ENCODE results near the gene GRIP2. TPM values are rescaled to one million over a fixed set of nuclear protein-coding genes. Genes with fewer than 3 reads are reported as not detected.

Gene GRIP2
- polyA plus RNA-seq, 1 donor from 2014 or later: 8.6 TPM

- H3K9ac ChIP-seq (ENCODE audit: low read length): no peak overlapping the region
- H3K4me3 ChIP-seq (ENCODE audit: low read length): no peak overlapping the region
- no peaks in the 10 kb centered on the region for H3F3A ChIP-seq (ENCODE audit: insufficient read depth, low read length, poor library complexity, severe bottlenecking)
- H3K9me3 ChIP-seq (ENCODE audit: low read length): peaks cover 6% of the 10 kb centered on the region
- no peaks in the 10 kb centered on the region for H3K9me2 ChIP-seq (ENCODE audit: insufficient read depth, low read length)
- H3K79me2 ChIP-seq (replicated peaks; ENCODE audit: insufficient read depth, low read length): no peaks in the 10 kb centered on the region
- H2AFZ ChIP-seq (ENCODE audit: low read depth, low read length): no peak overlapping the region
- no peak overlapping the region for H3K27ac ChIP-seq (ENCODE audit: low read length)
- no peaks in the 10 kb centered on the region for H3K27me3 ChIP-seq (ENCODE audit: insufficient read depth, low read depth, low read length)
- H3K36me3 ChIP-seq (ENCODE audit: insufficient read depth, low read length): no peaks in the 10 kb centered on the region
- no peaks in the 10 kb centered on the region for H4K20me1 ChIP-seq (ENCODE audit: insufficient read depth)
- TF ChIP-seq EZH2 (IDR thresholded peaks at IDR 0.05; ENCODE audit: borderline replicate concordance, insufficient read depth, low read length, poor library complexity, severe bottlenecking): no peak
- no peak for TF ChIP-seq TAF1 (IDR thresholded peaks at IDR 0.05; ENCODE audit: low read depth)
- TF ChIP-seq, protein P1, sequence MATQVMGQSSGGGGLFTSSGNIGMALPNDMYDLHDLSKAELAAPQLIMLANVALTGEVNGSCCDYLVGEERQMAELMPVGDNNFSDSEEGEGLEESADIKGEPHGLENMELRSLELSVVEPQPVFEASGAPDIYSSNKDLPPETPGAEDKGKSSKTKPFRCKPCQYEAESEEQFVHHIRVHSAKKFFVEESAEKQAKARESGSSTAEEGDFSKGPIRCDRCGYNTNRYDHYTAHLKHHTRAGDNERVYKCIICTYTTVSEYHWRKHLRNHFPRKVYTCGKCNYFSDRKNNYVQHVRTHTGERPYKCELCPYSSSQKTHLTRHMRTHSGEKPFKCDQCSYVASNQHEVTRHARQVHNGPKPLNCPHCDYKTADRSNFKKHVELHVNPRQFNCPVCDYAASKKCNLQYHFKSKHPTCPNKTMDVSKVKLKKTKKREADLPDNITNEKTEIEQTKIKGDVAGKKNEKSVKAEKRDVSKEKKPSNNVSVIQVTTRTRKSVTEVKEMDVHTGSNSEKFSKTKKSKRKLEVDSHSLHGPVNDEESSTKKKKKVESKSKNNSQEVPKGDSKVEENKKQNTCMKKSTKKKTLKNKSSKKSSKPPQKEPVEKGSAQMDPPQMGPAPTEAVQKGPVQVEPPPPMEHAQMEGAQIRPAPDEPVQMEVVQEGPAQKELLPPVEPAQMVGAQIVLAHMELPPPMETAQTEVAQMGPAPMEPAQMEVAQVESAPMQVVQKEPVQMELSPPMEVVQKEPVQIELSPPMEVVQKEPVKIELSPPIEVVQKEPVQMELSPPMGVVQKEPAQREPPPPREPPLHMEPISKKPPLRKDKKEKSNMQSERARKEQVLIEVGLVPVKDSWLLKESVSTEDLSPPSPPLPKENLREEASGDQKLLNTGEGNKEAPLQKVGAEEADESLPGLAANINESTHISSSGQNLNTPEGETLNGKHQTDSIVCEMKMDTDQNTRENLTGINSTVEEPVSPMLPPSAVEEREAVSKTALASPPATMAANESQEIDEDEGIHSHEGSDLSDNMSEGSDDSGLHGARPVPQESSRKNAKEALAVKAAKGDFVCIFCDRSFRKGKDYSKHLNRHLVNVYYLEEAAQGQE (IDR thresholded peaks at IDR 0.05; ENCODE audit: borderline replicate concordance): no peak
- TF ChIP-seq EP300 (conservative IDR thresholded peaks at IDR 0.05; ENCODE audit: poor library complexity, severe bottlenecking): no peak
- no peak for TF ChIP-seq MXI1 (conservative IDR thresholded peaks at IDR 0.05; ENCODE audit: poor library complexity, severe bottlenecking)
- no peak for TF ChIP-seq SMC3 (conservative IDR thresholded peaks at IDR 0.05; ENCODE audit: poor library complexity)
- TF ChIP-seq POLR2AphosphoS5 (IDR thresholded peaks at IDR 0.05): no peak
- no peak for TF ChIP-seq RAD21 (conservative IDR thresholded peaks at IDR 0.05)
- TF ChIP-seq CTCF (IDR thresholded peaks at IDR 0.05; ENCODE audit: poor library complexity, severe bottlenecking): no peak
- H3K4me2 ChIP-seq (ENCODE audit: low read length): no peak overlapping the region
These were observed 32.8 kb downstream of the GRIP2 start for GRCh38 chr3:14507305-14507741.

DNA sequence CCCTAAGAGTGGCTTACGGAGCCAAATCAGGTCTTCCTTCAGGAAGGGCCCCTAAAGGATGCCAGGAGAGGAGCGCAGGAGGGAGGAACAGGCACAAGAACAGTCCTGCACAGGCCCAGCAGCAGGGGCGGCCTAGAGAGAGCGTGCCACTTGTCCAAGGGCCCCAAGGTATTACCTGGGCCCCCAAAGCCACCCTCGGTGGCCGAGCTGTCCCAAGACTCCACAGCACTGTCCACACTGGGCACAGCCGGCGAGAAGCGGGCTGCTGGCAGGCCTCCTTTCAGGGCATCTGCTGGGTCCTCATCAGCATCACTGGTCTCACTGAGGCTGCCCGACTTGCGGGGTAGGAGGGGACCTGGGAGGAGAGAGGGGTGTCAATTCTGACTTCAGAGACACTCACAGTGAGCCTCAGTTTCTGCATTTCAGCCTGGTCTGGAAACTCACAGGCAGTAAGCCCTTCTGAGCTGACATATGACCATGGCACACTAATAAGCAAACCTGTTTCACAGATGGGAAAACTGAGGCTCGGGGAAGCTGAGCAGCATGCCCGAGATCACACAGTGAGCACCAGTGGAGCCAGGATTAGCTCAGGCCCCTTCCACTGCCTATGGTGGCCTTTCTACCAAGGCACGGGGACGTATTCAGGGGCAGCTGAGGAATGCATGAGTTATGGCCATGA is 33.4 kb downstream of the GRIP2 start:
- no peak overlapping the region for H3K27ac ChIP-seq (ENCODE audit: low read length)
- no peak overlapping the region for H2AFZ ChIP-seq (ENCODE audit: low read depth, low read length)
- H3K9me2 ChIP-seq (ENCODE audit: insufficient read depth, low read length): no peaks in the 10 kb centered on the region
- no peak overlapping the region for H3K4me3 ChIP-seq (ENCODE audit: low read length)
- no peaks in the 10 kb centered on the region for H3K79me2 ChIP-seq (replicated peaks; ENCODE audit: insufficient read depth, low read length)
- H3F3A ChIP-seq (ENCODE audit: insufficient read depth, low read length, poor library complexity, severe bottlenecking): no peaks in the 10 kb centered on the region
- no peak for TF ChIP-seq POLR2AphosphoS5 (IDR thresholded peaks at IDR 0.05)
- TF ChIP-seq CTCF (IDR thresholded peaks at IDR 0.05; ENCODE audit: poor library complexity, severe bottlenecking): no peak
- TF ChIP-seq, protein P1 (IDR thresholded peaks at IDR 0.05; ENCODE audit: borderline replicate concordance): no peak
- no peak for TF ChIP-seq TAF1 (IDR thresholded peaks at IDR 0.05; ENCODE audit: low read depth)
- TF ChIP-seq RAD21 (conservative IDR thresholded peaks at IDR 0.05): no peak
- TF ChIP-seq SMC3 (conservative IDR thresholded peaks at IDR 0.05; ENCODE audit: poor library complexity): no peak
- no peak for TF ChIP-seq EP300 (conservative IDR thresholded peaks at IDR 0.05; ENCODE audit: poor library complexity, severe bottlenecking)
- TF ChIP-seq EZH2 (IDR thresholded peaks at IDR 0.05; ENCODE audit: borderline replicate concordance, insufficient read depth, low read length, poor library complexity, severe bottlenecking): no peak
- TF ChIP-seq MXI1 (conservative IDR thresholded peaks at IDR 0.05; ENCODE audit: poor library complexity, severe bottlenecking): no peak
- H3K36me3 ChIP-seq (ENCODE audit: insufficient read depth, low read length): no peaks in the 10 kb centered on the region
- no peaks in the 10 kb centered on the region for H3K27me3 ChIP-seq (ENCODE audit: insufficient read depth, low read depth, low read length)
- no peak overlapping the region for H3K4me2 ChIP-seq (ENCODE audit: low read length)
- H4K20me1 ChIP-seq (ENCODE audit: insufficient read depth): no peaks in the 10 kb centered on the region
- H3K9me3 ChIP-seq (ENCODE audit: low read length): peaks cover 6% of the 10 kb centered on the region
- H3K9ac ChIP-seq (ENCODE audit: low read length): no peak overlapping the region
